HCT116 (cell line): ENCODE results near the gene CRAT. TPM values are rescaled to one million over a fixed set of nuclear protein-coding genes. Genes with fewer than 3 reads are reported as not detected.

ENCODE experiments used
- ATAC-seq: fragments of 200-7000 bp; cut with Tn5 transposase; 2 replicates; pipeline ENCODE4 v1.9.1; 2020; ENCODE audit warnings: mild to moderate bottlenecking, moderate library complexity
- BruUV-seq: library from RNA; stranded (reverse); fragments of 400-500 nt; replicated peaks from 2 replicates; lab custom pipeline; 2021; lab: Mats Ljungman, UMichigan
- CTCF ChIA-PET: fragments of 300-600 bp; sonication (Branson Sonifier 250); formaldehyde crosslinking; loops from one replicate; lab custom pipeline; 2021; ENCODE audit warnings: antibody characterized with exemption; lab: Charles Lee
- POLR2A ChIA-PET: fragments of 300-600, 350-600 bp; sonication (Branson Sonifier 250); formaldehyde crosslinking; loops from one replicate; lab custom pipeline; 2021; ENCODE audit warnings: antibody characterized with exemption; lab: Charles Lee
- RAD21 ChIA-PET, 2 experiments: fragments of 300-600 bp; sonication (Branson Sonifier 250); formaldehyde crosslinking; loops; one replicate each; lab custom pipeline; 2023; ENCODE audit warnings: low total read pairs in 2 of 2; ENCODE audit not compliant: uncharacterized antibody in 2 of 2, unreplicated experiment in 2 of 2, low non-redundant PET in 1 of 2; lab: Charles Lee
- DNase-seq: peaks from one replicate; pipeline ENCODE4 v3.0.0-alpha.2; 2010; ENCODE audit warnings: low read depth, low spot score
- H2AFZ ChIP-seq: fragments of 200-600 bp; shearing (Covaris generic), sonication (generic); 2 replicates; pipeline ENCODE4 v1.6.1; 2017; ENCODE audit warnings: low read depth, mixed run types, mixed read lengths, antibody characterized with exemption, low read length; ENCODE audit not compliant: poor library complexity, severe bottlenecking
- H3K27ac ChIP-seq: 2 replicates; pipeline ENCODE4 v1.5.1; 2012; ENCODE audit warnings: low read depth, low read length
- H3K27me3 ChIP-seq: fragments of 200-600 bp; sonication (generic); 2 replicates; pipeline ENCODE4 v1.6.1; 2016; ENCODE audit warnings: mixed run types, low read length, mixed read lengths; ENCODE audit not compliant: insufficient read depth
- H3K36me3 ChIP-seq, 2 experiments: fragments of 200-500 bp in 1 of 2; fragments of 200-600 bp in 1 of 2; sonication (Bioruptor generic) in 1 of 2; sonication (generic) in 1 of 2; 2 replicates each; pipeline versions ENCODE4 v1.5.1 to v1.6.1; 2014 to 2016; ENCODE audit warnings: low read length in 2 of 2, inconsistent platforms in 1 of 2, mixed read lengths in 1 of 2, mixed run types in 1 of 2; ENCODE audit not compliant: insufficient read depth in 2 of 2, control insufficient read depth in 1 of 2
- H3K4me1 ChIP-seq, 2 experiments: fragments of 200-600 bp in 1 of 2; sonication (generic) in 1 of 2; 2 replicates each; pipeline versions ENCODE4 v1.5.1 to v1.6.1; 2012 to 2017; ENCODE audit warnings: low read length in 2 of 2, inconsistent platforms in 1 of 2, mild to moderate bottlenecking in 1 of 2, mixed read lengths in 1 of 2, mixed run types in 1 of 2, moderate library complexity in 1 of 2; ENCODE audit not compliant: insufficient read depth in 2 of 2, control insufficient read depth in 1 of 2
- H3K4me2 ChIP-seq: fragments of 200-600 bp; sonication (generic); 2 replicates; pipeline ENCODE4 v1.6.1; 2017; ENCODE audit warnings: mixed run types, low read length, mixed read lengths
- H3K4me3 ChIP-seq, 2 experiments: fragments of 200-600 bp in 1 of 2; sonication (generic) in 1 of 2; replicated peaks in 1 of 2; 2 replicates each; pipeline ENCODE4 v1.5.1; 2011 to 2016; ENCODE audit warnings: low read length in 2 of 2, control low read depth in 1 of 2, low read depth in 1 of 2, mild to moderate bottlenecking in 1 of 2, mixed read lengths in 1 of 2, mixed run types in 1 of 2
- H3K79me2 ChIP-seq: fragments of 200-600 bp; sonication (generic); 2 replicates; pipeline ENCODE4 v1.6.1; 2017; ENCODE audit warnings: mild to moderate bottlenecking, mixed run types, low read length, moderate library complexity, mixed read lengths; ENCODE audit not compliant: insufficient read depth
- H3K9ac ChIP-seq: fragments of 200-600 bp; sonication (generic); 2 replicates; pipeline ENCODE4 v1.6.1; 2016; ENCODE audit warnings: low read length, mixed read lengths
- H3K9me2 ChIP-seq: fragments of 200-600 bp; sonication (generic), shearing (Covaris generic); 2 replicates; pipeline ENCODE4 v1.6.1; 2017; ENCODE audit warnings: mixed run types, mild to moderate bottlenecking, moderate library complexity; ENCODE audit not compliant: insufficient read depth
- H3K9me3 ChIP-seq, 2 experiments: fragments of 200-500 bp in 1 of 2; fragments of 200-600 bp in 1 of 2; sonication (Bioruptor generic) in 1 of 2; sonication (generic) in 1 of 2; 2 replicates each; pipeline ENCODE4 v1.6.1; 2014 to 2017; ENCODE audit warnings: low read length in 2 of 2, mixed read lengths in 2 of 2, inconsistent platforms in 1 of 2, low read depth in 1 of 2, mild to moderate bottlenecking in 1 of 2, mixed run types in 1 of 2, moderate library complexity in 1 of 2; ENCODE audit not compliant: control insufficient read depth in 1 of 2, insufficient read depth in 1 of 2
- H4K20me1 ChIP-seq: fragments of 200-600 bp; sonication (generic), shearing (Covaris generic); 2 replicates; pipeline ENCODE4 v1.6.1; 2017; ENCODE audit warnings: mixed run types, mild to moderate bottlenecking, moderate library complexity; ENCODE audit not compliant: insufficient read depth
- CBX3 ChIP-seq: IDR thresholded peaks from 2 replicates; pipeline ENCODE4 v1.6.1; 2012; ENCODE audit warnings: low read depth
- CEBPB ChIP-seq: IDR thresholded peaks from 2 replicates; pipeline ENCODE4 v1.6.1; 2012; ENCODE audit warnings: low read depth
- EZH2 ChIP-seq: fragments of 200-600 bp; sonication (generic); IDR thresholded peaks from 2 replicates; pipeline ENCODE4 v1.6.1; 2017; ENCODE audit warnings: antibody characterized with exemption, mixed run types
- EZH2phosphoT487 ChIP-seq: fragments of 200-600 bp; IDR thresholded peaks from 2 replicates; pipeline ENCODE4 v1.6.1; 2018; ENCODE audit warnings: antibody characterized with exemption, borderline replicate concordance
- POLR2A ChIP-seq: IDR thresholded peaks from 2 replicates; pipeline ENCODE4 v1.7.0; 2011; ENCODE audit warnings: borderline replicate concordance; ENCODE audit not compliant: insufficient read depth, insufficient read length; ENCODE audit errors: extremely low read depth
- RAD21 ChIP-seq: IDR thresholded peaks from 2 replicates; pipeline ENCODE4 v1.6.1; 2012; ENCODE audit warnings: low read depth, mild to moderate bottlenecking
- YY1 ChIP-seq: IDR thresholded peaks from 2 replicates; pipeline ENCODE4 v1.6.1; 2011; ENCODE audit warnings: low read length, low read depth, moderate library complexity, mild to moderate bottlenecking; ENCODE audit not compliant: insufficient replicate concordance; ENCODE audit errors: extremely low read depth
- ZNF274 ChIP-seq: fragments of 200-500 bp; sonication (Bioruptor generic); IDR thresholded peaks from 2 replicates; pipeline ENCODE4 v1.6.1; 2014; ENCODE audit warnings: mild to moderate bottlenecking, low read depth, low read length, inconsistent platforms
- intact Hi-C: fragments of 100-400 bp; cut with micrococcal nuclease; formaldehyde crosslinking; loops from 2 replicates; pipeline ENCODE4 v1.10.0; 2022
- total RNA-seq: library from RNA; stranded (reverse); gene quantifications from one replicate; pipeline ENCODE4 v1.2.1, GENCODE V29; 2021; ENCODE audit not compliant: unreplicated experiment
- TF ChIP-seq, protein P1 (sequence below): IDR thresholded peaks from 2 replicates; pipeline ENCODE4 v1.6.1; 2011; ENCODE audit warnings: mild to moderate bottlenecking, low read length, moderate library complexity; ENCODE audit not compliant: insufficient replicate concordance; ENCODE audit errors: extremely low read depth
- TF ChIP-seq, protein P2 (sequence below): IDR thresholded peaks from 2 replicates; pipeline ENCODE4 v1.6.1; 2012
- TF ChIP-seq, protein P3 (sequence below), 3 experiments: fragments of 200-600 bp in 1 of 3; sonication (generic) in 1 of 3; IDR thresholded peaks in 2 of 3; conservative IDR thresholded peaks in 1 of 3; 2 replicates each; pipeline ENCODE4 v1.5.1; 2012 to 2017; ENCODE audit warnings: low read depth in 2 of 3, low read length in 2 of 3, antibody characterized with exemption in 1 of 3, borderline replicate concordance in 1 of 3, control low read depth in 1 of 3, mild to moderate bottlenecking in 1 of 3, mixed read lengths in 1 of 3, mixed run types in 1 of 3, moderate library complexity in 1 of 3; ENCODE audit not compliant: insufficient read depth in 1 of 3

Gene CRAT
- total RNA-seq, 1 experiment from 2014 or later: 29.0 TPM

DNA sequence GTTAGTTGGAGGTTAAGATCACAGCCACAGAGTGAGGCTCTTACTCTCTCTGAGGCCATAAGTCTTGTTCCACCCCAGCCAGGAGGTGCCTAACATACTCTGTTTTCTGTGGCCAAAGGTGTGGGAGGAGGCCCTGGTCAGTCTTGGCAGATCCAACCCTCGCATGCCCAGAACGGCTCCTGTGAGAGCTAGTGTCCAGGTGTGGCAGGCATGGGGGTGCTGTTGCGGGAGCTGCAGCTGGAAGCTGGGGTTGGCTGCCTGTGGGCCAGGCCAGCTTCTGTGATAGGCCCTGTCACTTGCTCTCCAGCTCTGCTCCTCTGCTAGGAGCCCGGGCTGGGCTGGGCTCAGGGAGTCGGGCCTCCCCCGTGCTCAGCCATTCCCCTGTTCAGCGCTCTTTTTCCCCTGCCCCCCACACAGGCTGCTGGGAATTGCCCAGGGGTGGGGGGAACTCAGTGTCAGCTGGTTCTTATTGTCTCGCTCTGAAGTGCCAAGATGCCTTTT is 35.9 kb upstream of the CRAT start:
- H3K4me2 ChIP-seq: no peak overlapping the region
- ChIA-PET RAD21 (no interaction called here), POLR2A (no interaction called here), CTCF (no interaction called here)
- H3K9me3 ChIP-seq: no peaks in the 10 kb centered on the region
- ATAC-seq: no peak
- H3K4me1 ChIP-seq: peaks cover 22 to 44% of the 10 kb centered on the region in 2 experiments
- H3K9ac ChIP-seq: peak overlapping the region; percentile 28; the same call in 1 of the 2 replicates
- H3K27ac ChIP-seq: peak overlapping the region; percentile 32; the same call in 1 of the 2 replicates
- H2AFZ ChIP-seq: no peak overlapping the region
- H3K4me3 ChIP-seq: no peak overlapping the region
- no peak for DNase-seq
- TF ChIP-seq ZNF274: no peak
- H3K79me2 ChIP-seq: peaks cover 34% of the 10 kb centered on the region
- intact Hi-C loops: no loop called here
- no TSS peak for BruUV-seq
- H3K27me3 ChIP-seq: no peaks in the 10 kb centered on the region
- H3K9me2 ChIP-seq: no peaks in the 10 kb centered on the region
- H3K36me3 ChIP-seq: peaks cover 5 to 32% of the 10 kb centered on the region in 2 experiments; a peak in 2 of 4 replicates
- no peaks in the 10 kb centered on the region for H4K20me1 ChIP-seq

DNA sequence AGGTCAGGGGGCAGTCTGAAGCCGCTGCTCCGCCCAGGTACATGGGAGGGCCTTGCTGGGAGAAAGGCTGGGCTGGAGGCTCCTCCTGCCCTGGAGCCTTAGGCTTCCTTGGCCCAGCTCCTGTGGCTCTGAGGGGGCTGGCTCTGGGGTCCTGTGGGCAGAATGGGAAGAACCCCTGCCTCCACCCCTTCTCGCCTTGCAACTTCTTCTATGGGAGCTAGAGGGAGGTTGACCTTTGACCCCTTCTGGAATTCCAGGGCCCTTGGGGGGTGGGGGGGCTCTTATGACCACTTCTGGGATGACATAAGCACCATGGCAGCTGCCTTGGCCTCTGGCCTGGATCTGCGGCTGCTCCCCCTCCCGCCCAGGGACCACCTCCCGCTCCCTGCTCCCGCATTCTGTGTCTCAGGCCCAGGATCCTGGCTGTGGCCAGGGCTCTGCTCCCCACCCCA is 35.3 kb upstream of the CRAT start:
- H2AFZ ChIP-seq: no peak overlapping the region
- no peaks in the 10 kb centered on the region for H3K9me3 ChIP-seq
- H3K9me2 ChIP-seq: no peaks in the 10 kb centered on the region
- H3K79me2 ChIP-seq: peaks cover 40% of the 10 kb centered on the region
- no peak for DNase-seq
- no TSS peak for BruUV-seq
- intact Hi-C loops: no loop called here
- POLR2A ChIA-PET: no interaction called here
- no peak overlapping the region for H3K4me3 ChIP-seq
- H3K27me3 ChIP-seq: no peaks in the 10 kb centered on the region
- H3K4me2 ChIP-seq: peak overlapping the region; percentile 45
- H3K4me1 ChIP-seq: peaks cover 29 to 50% of the 10 kb centered on the region in 2 experiments
- ATAC-seq: peak; percentile 22; the same call in 1 of the 2 replicates
- RAD21 ChIA-PET: no interaction called here
- TF ChIP-seq RAD21 (no peak), CBX3 (no peak), EZH2phosphoT487 (no peak), POLR2A (no peak), EZH2 (no peak), CEBPB (no peak), YY1 (no peak)
- TF ChIP-seq, protein P1, sequence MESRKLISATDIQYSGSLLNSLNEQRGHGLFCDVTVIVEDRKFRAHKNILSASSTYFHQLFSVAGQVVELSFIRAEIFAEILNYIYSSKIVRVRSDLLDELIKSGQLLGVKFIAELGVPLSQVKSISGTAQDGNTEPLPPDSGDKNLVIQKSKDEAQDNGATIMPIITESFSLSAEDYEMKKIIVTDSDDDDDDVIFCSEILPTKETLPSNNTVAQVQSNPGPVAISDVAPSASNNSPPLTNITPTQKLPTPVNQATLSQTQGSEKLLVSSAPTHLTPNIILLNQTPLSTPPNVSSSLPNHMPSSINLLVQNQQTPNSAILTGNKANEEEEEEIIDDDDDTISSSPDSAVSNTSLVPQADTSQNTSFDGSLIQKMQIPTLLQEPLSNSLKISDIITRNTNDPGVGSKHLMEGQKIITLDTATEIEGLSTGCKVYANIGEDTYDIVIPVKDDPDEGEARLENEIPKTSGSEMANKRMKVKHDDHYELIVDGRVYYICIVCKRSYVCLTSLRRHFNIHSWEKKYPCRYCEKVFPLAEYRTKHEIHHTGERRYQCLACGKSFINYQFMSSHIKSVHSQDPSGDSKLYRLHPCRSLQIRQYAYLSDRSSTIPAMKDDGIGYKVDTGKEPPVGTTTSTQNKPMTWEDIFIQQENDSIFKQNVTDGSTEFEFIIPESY: no peak
- TF ChIP-seq, protein P2, sequence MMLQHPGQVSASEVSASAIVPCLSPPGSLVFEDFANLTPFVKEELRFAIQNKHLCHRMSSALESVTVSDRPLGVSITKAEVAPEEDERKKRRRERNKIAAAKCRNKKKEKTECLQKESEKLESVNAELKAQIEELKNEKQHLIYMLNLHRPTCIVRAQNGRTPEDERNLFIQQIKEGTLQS: no peak
- TF ChIP-seq, protein P3, sequence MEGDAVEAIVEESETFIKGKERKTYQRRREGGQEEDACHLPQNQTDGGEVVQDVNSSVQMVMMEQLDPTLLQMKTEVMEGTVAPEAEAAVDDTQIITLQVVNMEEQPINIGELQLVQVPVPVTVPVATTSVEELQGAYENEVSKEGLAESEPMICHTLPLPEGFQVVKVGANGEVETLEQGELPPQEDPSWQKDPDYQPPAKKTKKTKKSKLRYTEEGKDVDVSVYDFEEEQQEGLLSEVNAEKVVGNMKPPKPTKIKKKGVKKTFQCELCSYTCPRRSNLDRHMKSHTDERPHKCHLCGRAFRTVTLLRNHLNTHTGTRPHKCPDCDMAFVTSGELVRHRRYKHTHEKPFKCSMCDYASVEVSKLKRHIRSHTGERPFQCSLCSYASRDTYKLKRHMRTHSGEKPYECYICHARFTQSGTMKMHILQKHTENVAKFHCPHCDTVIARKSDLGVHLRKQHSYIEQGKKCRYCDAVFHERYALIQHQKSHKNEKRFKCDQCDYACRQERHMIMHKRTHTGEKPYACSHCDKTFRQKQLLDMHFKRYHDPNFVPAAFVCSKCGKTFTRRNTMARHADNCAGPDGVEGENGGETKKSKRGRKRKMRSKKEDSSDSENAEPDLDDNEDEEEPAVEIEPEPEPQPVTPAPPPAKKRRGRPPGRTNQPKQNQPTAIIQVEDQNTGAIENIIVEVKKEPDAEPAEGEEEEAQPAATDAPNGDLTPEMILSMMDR (IDR thresholded peaks at IDR 0.05 in 2 of 3, conservative IDR thresholded peaks at IDR 0.05 in 1 of 3; ENCODE audit: borderline replicate concordance in 1 of 3, insufficient read depth in 1 of 3, low read depth in 2 of 3, low read length in 2 of 3): no peak
- no peaks in the 10 kb centered on the region for H4K20me1 ChIP-seq
- CTCF ChIA-PET: interaction anchor here (1.4 kb wide), 1 partner anchor 28 kb away, joined by 4 read pairs; no protein-coding TSS in a partner anchor
- peak overlapping the region; percentile 38 for H3K27ac ChIP-seq
- H3K9ac ChIP-seq: peak overlapping the region; percentile 28
- peaks cover 5 to 32% of the 10 kb centered on the region in 2 experiments; a peak in 1 of 4 replicates for H3K36me3 ChIP-seq
